Liver (tissue), 9 donors: ENCODE data around the gene PPP1R1B. TPM values are rescaled to one million over a fixed set of nuclear protein-coding genes. Genes with fewer than 3 reads are reported as not detected.
A peak's percentile ranks its signal among the peaks of the same experiment; 100 is the strongest.

Source experiments
- DNase-seq: peaks from one replicate; pipeline ENCODE4 v3.0.0-alpha.2; 2017; ENCODE audit warnings: low spot score
- H3K27ac ChIP-seq, 2 donors: one replicate each; pipeline ENCODE4 v1.7.0; 2013; ENCODE audit warnings: inconsistent platforms in 2 of 2, low read length in 2 of 2, control low read depth in 1 of 2, low read depth in 1 of 2, mild to moderate bottlenecking in 1 of 2
- H3K27me3 ChIP-seq, 4 donors: one replicate each; pipeline versions ENCODE4 v1.6.1 to v1.7.0; 2013; ENCODE audit warnings: low read length in 3 of 4, inconsistent platforms in 1 of 4, mild to moderate bottlenecking in 1 of 4, moderate library complexity in 1 of 4; ENCODE audit not compliant: control insufficient read depth in 4 of 4, insufficient read depth in 4 of 4
- H3K36me3 ChIP-seq, 4 donors: one replicate each; pipeline versions ENCODE4 v1.6.1 to v1.7.0; 2013; ENCODE audit warnings: low read length in 3 of 4, mild to moderate bottlenecking in 3 of 4, low read depth in 1 of 4, moderate library complexity in 1 of 4; ENCODE audit not compliant: control insufficient read depth in 4 of 4, insufficient read depth in 3 of 4
- H3K4me1 ChIP-seq, 4 donors: one replicate each; pipeline versions ENCODE4 v1.6.1 to v1.7.0; 2013; ENCODE audit warnings: low read length in 3 of 4, mild to moderate bottlenecking in 3 of 4, moderate library complexity in 1 of 4; ENCODE audit not compliant: control insufficient read depth in 4 of 4, insufficient read depth in 4 of 4
- H3K4me3 ChIP-seq, 3 donors: one replicate each; pipeline versions ENCODE4 v1.6.1 to v1.7.0; 2013; ENCODE audit warnings: low read length in 3 of 3, control low read depth in 1 of 3, low read depth in 1 of 3, mild to moderate bottlenecking in 1 of 3
- H3K9ac ChIP-seq, 2 donors: one replicate each; pipeline ENCODE4 v1.7.0; 2013; ENCODE audit warnings: low read length in 2 of 2, mild to moderate bottlenecking in 2 of 2, moderate library complexity in 2 of 2, control low read depth in 1 of 2, low read depth in 1 of 2
- H3K9me3 ChIP-seq, 4 donors: one replicate each; pipeline versions ENCODE4 v1.6.1 to v1.7.0; 2013; ENCODE audit warnings: low read length in 3 of 4; ENCODE audit not compliant: control insufficient read depth in 4 of 4
- EGR1 ChIP-seq, 2 donors: IDR thresholded peaks; 2 replicates each; pipeline ENCODE4 v1.6.1; 2016 to 2018; ENCODE audit warnings: antibody characterized with exemption in 2 of 2, low read depth in 2 of 2
- GABPA ChIP-seq, 2 donors: IDR thresholded peaks in 1 of 2; conservative IDR thresholded peaks in 1 of 2; 2 replicates each; pipeline ENCODE4 v1.6.1; 2016; ENCODE audit warnings: antibody characterized with exemption in 2 of 2, mild to moderate bottlenecking in 1 of 2, moderate library complexity in 1 of 2
- HNF4A ChIP-seq, 2 donors: conservative IDR thresholded peaks; 2 replicates each; pipeline ENCODE4 v1.6.1; 2016; ENCODE audit warnings: antibody characterized with exemption in 2 of 2, mild to moderate bottlenecking in 2 of 2
- HNF4G ChIP-seq: IDR thresholded peaks from 2 replicates; pipeline ENCODE4 v1.6.1; 2016; ENCODE audit warnings: antibody characterized with exemption
- RAD21 ChIP-seq, 2 donors: IDR thresholded peaks; 2 replicates each; pipeline ENCODE4 v1.6.1; 2016; ENCODE audit warnings: antibody characterized with exemption in 2 of 2, mild to moderate bottlenecking in 2 of 2
- WGBS: extraction: QIAGEN DNeasy Blood & Tissue Kit; methylation state at CpG from one replicate; pipeline ENCODE4 v1.1.7; 2013; 5-methylcytosine and 5-hydroxymethylcytosine counted together
- polyA plus RNA-seq, 2 donors: library from polyadenylated mRNA; stranded (reverse) in 1 of 2; unstranded in 1 of 2; fragments of 200-250 nt in 1 of 2; fragments of >200 nt in 1 of 2; fragmentation: Nextera tagmentation in 1 of 2; extraction: Ambion mirVana in 1 of 2; gene quantifications; one replicate each; pipeline versions ENCODE4 v1.2.1 to v1.2.3, GENCODE V29; 2013 to 2015
- total RNA-seq, 2 donors: library from RNA; depleted of rRNA; stranded (reverse); fragments of >200 nt; gene quantifications; one replicate each; pipeline ENCODE4 v1.2.3, GENCODE V29; 2014
- TF ChIP-seq, protein P1 (sequence below): fragments of 150-350 bp; IDR thresholded peaks from 2 replicates; pipeline ENCODE4 v1.5.1; 2017; ENCODE audit warnings: improper control_type of control experiment, low read depth, low read length; ENCODE audit not compliant: missing input control
- TF ChIP-seq, protein P2 (sequence below): IDR thresholded peaks from 2 replicates; pipeline ENCODE4 v1.6.1; 2016; ENCODE audit warnings: antibody characterized with exemption
- TF ChIP-seq, protein P3 (sequence below): IDR thresholded peaks from 2 replicates; pipeline ENCODE4 v1.6.1; 2016; ENCODE audit warnings: antibody characterized with exemption
- donor health status: healthy.
- donor health status: healthy.
- donor health status: healthy.
- donor health status: healthy.
- donor health status: healthy.

Gene PPP1R1B
- total and polyA plus RNA-seq, 4 donors: 0.14 TPM; not detected in 3

DNA sequence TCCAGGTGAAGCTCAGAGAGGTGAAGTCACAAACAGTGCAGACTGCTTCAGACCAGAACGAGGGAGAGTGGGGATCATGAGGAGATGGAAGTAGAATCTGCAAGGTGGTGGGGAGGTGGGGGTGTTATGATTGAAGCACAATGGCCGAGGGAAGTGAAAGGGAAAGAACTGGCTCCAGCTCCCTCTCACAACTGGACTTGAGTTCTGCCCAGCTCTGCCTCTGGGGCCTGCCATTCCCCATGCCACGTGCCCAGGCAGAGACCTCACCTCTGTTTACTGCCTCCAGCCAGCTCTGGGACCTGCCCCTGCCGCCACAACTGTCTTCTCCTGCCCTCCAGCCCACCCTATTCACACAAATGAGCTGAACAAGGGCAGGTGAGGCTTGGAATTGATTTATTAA is 44.0 kb downstream of the PPP1R1B start:
- Histone ChIP-seq H3K9me3 (no peaks in the 10 kb centered on the region), H3K36me3 (no peaks in the 10 kb centered on the region), H3K4me3 (no peak overlapping the region), H3K9ac (no peak overlapping the region), H3K27ac (no peak overlapping the region), H3K4me1 (peaks cover 17 to 31% (median 23%) of the 10 kb centered on the region in 4 donors), H3K27me3 (no peaks in the 10 kb centered on the region)
- WGBS: 73% methylated on average over 4 of the region's 4 CpGs
- TF ChIP-seq, protein P1, sequence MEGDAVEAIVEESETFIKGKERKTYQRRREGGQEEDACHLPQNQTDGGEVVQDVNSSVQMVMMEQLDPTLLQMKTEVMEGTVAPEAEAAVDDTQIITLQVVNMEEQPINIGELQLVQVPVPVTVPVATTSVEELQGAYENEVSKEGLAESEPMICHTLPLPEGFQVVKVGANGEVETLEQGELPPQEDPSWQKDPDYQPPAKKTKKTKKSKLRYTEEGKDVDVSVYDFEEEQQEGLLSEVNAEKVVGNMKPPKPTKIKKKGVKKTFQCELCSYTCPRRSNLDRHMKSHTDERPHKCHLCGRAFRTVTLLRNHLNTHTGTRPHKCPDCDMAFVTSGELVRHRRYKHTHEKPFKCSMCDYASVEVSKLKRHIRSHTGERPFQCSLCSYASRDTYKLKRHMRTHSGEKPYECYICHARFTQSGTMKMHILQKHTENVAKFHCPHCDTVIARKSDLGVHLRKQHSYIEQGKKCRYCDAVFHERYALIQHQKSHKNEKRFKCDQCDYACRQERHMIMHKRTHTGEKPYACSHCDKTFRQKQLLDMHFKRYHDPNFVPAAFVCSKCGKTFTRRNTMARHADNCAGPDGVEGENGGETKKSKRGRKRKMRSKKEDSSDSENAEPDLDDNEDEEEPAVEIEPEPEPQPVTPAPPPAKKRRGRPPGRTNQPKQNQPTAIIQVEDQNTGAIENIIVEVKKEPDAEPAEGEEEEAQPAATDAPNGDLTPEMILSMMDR: no peak
- TF ChIP-seq HNF4G (no peak), EGR1 (IDR thresholded peaks at IDR 0.05; ENCODE audit: low read depth in 2 of 2) (no peak)
- TF ChIP-seq, protein P2, sequence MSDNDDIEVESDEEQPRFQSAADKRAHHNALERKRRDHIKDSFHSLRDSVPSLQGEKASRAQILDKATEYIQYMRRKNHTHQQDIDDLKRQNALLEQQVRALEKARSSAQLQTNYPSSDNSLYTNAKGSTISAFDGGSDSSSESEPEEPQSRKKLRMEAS: no peak
- no peak for DNase-seq

DNA sequence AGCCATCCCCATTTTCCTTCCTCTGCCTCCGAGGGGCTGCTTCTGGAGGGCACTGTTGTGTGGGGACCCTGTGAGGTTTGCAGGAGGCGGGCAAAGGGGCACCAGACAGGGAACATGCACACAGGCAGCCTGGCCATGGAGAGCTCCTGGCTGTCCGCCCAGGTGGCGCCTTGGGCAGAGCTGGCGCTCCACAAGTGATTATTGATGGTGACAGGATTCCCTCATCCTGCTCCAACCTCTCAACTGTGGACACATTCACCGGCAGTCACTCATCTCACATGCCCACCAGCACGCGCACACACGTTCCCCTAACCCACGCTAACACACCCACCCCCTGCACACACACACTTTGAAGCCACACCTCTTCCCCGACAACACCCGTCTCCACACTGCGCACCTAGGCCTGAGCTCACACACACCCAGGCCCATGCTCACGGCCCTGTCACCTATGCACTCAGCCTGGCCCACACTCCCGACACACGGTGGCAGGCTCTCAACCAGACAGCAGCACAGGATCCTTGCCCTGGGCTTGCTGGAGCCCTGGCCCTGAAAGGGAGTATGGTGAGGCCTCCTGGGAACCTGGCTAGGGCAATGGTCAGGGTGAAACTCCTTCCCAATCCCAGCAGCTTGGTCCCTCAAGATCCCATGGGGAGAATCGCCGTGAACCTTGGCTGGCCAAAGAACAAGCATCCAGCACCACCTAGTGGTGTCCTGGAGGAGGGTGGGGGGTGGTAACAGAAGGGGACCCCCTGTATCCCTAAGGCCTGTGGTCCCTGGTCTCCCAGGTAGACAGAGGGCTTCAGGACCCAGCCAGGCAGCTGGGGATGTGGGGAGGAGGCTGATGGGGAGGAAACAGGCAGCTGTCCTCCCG is 45.1 kb downstream of the PPP1R1B start:
- no peaks in the 10 kb centered on the region for H3K9me3 ChIP-seq
- no peaks in the 10 kb centered on the region for H3K27me3 ChIP-seq
- 50% methylated on average over 19 of the region's 19 CpGs for WGBS
- TF ChIP-seq RAD21 (IDR thresholded peaks at IDR 0.05) (peak; percentile 80), HNF4A (conservative IDR thresholded peaks at IDR 0.05) (no peak), GABPA (IDR thresholded peaks at IDR 0.05 in 1 of 2, conservative IDR thresholded peaks at IDR 0.05 in 1 of 2) (no peak)
- TF ChIP-seq, protein P1: peak; percentile 39
- TF ChIP-seq, protein P3, sequence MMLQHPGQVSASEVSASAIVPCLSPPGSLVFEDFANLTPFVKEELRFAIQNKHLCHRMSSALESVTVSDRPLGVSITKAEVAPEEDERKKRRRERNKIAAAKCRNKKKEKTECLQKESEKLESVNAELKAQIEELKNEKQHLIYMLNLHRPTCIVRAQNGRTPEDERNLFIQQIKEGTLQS: no peak
- TF ChIP-seq, protein P2: no peak
- no peak for DNase-seq
- H3K27ac ChIP-seq: no peak overlapping the region
- H3K36me3 ChIP-seq: no peaks in the 10 kb centered on the region
- no peak overlapping the region for H3K4me3 ChIP-seq
- H3K9ac ChIP-seq: no peak overlapping the region
- peaks cover 6 to 20% (median 15%) of the 10 kb centered on the region in 4 donors for H3K4me1 ChIP-seq
